GM21619 (cell line): Measurements from ENCODE around the gene ETFB.

ENCODE experiments used
- ATAC-seq: cut with Tn5 transposase; IDR thresholded peaks from one replicate; pipeline ENCODE4 v1.9.1; 2021; ENCODE audit not compliant: unreplicated experiment

ETFB gene

GRCh38 chr19:51372649-51373504 is 6.7 kb upstream of the ETFB start, which contains the start of gene NKG7:
Gene NKG7, minus strand, starts transcription at chr19:51372654. Its CDS starts 119 bp downstream, at chr19:51372535.
- no peak for ATAC-seq

GRCh38 chr19:51372021-51372648 is 5.9 kb upstream of the ETFB start:
- no peak for ATAC-seq

DNA sequence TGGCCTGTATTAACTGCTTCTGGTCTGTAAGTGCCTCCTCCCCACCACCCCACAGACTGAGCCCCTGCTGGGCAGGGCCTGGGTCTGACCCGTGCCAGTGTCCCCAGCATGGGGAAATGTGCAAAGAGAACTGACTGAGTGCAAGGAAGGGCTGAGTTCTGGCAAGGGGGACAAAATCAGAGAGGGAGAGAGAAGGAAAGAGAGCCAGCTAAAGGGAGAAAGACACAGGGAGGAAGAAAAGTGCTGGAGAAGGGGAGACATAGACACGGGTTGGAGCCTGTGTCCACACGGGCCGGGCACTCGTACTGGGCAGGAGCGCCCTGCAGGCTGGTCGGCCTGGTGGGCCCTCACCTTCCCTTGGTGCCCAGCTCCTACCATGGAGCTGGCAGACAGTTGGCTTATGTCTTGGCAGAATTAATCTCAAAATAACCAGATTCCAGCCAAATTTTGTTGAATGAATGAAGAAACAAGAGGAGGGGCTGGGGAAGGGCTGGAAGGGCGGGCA is 5.0 kb upstream of the ETFB start:
- no peak for ATAC-seq

DNA sequence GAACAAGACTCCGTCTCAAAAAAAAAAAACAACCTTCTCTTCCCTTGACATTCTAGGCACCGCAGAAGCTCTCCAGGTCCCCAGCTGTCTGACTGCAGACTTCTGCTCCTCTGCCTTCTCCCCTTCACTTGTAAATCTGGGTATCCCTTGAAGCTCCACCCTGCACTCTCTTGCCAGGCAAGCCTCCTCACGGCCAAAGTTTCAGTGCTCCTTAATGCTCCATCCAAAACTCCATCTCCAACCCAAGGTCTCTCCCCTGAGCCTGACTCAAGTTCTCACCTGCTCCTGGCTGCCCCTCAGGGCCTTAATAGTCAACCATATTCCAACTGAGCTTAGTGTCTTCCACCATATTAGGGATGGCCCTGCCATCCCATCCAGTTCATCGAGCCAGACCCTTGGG is 4.0 kb upstream of the ETFB start:
- ATAC-seq = no peak

- ATAC-seq = no peak
These were observed 2.4 kb upstream of the ETFB start, which contains the start of gene CLDND2 for GRCh38 chr19:51368366-51369282. Gene CLDND2, minus strand, starts transcription at chr19:51369003. Its CDS starts 426 bp downstream, at chr19:51368577.

DNA sequence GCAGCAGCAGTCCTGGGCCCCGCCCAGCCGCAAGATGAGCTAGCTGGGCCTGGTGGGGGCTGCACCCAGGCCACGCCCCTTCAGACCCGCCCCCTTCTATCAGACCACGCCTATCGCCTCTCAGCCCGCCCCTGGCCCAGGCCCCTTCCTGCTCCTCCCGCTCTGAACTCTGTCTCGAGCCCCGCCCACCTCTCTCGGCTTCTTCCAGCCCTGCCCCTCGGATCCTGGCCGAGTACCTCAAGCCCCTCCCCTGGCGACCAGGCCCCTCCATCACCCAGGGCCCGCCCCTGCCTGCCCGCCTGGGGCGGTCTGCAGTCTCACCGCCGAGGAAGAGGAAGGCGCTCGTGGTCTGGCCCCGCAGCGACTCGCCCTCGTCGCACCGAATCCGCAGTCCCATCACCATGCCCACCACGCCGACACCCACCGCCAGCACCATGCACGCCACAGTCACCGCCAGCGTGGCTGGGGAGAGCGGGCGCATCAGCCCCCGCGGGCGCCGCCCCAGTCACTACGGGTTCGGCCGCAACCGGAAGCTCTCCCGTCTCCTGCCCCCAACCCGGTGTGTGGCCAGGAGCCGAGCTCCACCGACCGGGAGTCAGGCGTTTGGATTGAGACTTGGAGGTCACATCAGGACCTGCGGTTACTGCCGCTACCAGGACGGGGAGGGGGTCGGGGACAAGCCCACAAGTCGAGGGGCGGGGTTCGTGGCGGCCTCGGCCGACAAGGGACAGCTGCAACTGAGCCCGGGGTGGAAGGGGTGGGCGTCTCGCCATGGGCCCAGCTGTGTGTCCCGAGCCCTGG is 1.6 kb upstream of the ETFB start:
- peak; percentile 62 for ATAC-seq

DNA sequence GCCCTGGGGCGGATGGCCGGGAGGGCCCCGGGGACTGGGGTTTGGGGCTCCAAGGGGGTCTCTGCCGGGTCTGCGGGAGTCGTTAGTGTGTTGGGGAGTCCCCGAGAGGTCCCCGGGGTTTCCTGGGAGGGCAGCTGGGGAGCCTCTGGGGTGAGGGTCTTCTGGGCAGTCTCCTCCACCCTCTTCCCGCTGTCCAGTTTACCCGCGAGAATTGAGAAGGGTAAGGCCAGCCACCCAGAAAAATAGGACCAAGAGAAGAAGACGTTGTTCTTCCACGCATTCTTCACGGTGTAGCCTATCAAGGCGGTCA is 1.0 kb upstream of the ETFB start:
- no peak for ATAC-seq

- ATAC-seq = peak; percentile 43
These were observed 434 bp upstream of the ETFB start for GRCh38 chr19:51366389-51367254.

DNA sequence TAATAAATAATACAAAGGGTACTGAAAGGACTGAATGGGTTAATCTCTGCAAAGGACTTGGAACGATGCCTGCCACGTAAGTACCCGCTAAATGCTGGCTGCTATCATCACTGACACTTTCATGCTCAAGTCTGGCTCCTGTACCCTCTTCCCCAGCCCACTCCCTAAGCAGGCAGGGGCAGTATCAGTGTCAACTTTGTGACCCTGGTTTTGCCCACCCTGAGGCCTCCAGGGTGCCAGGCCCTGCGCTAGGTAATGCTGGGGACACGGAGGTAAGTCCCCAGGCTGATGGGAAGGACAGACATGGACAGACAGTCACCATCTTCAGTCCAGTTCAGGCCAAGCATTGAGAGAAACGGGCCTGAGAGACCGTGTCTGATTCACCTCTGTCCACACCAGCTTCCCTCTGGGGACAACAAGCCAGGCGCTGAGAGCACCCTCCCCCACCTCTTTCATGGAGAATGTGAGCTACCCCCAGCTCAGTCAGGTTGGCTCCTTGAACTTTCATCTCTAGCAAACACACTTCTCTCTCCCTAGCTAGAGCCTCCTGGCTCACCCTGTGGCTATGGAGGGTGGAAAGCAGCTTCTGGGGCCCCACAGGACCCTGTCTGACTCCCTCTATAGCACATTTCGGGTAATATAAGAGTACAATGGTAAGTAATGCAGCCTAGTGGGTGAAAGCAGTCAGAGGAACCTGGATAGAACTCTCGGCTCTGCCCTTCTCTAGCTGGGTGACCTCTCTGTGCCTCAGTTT is 800 bp downstream of the ETFB start:
- ATAC-seq = no peak

DNA sequence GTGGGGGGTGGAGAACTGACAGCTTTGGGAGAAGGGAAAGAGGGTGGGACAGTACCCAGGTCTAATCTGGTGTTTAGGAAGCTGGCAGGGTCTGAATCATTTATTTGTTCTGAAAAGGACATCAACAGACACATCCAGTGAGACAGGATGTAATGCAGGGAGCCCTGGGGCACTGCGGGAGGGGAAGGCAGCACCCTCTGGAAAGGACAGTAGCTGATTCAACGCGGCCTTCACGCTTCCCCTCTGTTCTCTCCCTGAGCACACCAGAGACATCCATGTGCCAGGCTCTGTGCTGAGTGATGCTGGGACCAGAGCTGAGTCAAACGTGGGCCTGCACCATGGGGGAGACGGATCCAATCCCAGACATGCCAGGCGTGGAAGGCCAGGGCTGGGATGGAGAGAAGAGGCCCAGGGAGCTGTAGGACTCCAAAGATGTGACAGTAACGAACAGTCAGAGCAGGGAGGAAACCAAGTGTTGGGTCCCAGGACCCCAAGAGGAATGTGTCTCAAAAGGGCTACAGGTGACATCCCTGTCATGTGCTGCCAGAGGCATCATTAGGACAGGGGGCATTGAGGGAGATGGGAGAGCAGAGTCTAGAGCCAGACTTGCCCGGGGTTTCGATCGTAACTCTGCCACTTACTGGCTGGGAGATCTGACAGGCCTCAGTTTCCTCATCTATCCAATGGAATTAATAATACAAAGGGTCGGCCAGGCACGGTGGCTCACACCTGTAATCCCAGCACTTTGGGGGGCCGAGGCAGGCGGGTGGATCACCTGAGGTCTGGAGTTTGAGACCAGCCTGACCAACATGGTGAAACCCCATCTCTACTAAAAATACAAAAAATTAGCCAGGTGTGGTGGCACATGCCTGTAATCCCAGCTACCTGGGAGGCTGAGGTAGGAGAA is 1.7 kb downstream of the ETFB start:
- no peak for ATAC-seq

GRCh38 chr19:51361239-51361638 is 4.9 kb downstream of the ETFB start:
- ATAC-seq = no peak

DNA sequence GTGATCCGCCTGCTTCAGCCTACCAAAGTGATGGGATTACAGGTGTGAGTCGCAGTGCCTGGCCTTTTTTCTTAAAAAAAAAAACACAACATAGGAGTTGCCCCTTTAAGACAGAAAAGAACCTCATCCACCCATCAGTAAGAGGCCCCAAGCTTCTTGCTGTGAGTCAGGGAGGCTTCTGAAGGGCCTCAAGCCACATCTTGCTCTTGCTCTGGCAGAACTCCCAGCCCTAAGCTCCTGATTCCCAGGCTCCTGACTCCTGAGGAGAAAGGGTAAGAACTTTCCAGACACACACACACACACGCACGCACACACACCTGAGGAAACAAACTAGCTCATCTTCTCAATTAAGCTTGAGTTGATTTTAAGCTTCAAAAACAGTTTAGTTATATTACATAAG is 6.9 kb downstream of the ETFB start:
- no peak for ATAC-seq

- no peak for ATAC-seq
These were observed 8.2 kb downstream of the ETFB start for GRCh38 chr19:51357952-51358351.

GRCh38 chr19:51356159-51356801 is 9.9 kb downstream of the ETFB start:
- ATAC-seq = no peak

- no peak for ATAC-seq
These were observed 11.4 kb downstream of the ETFB start for GRCh38 chr19:51354742-51355148.

DNA sequence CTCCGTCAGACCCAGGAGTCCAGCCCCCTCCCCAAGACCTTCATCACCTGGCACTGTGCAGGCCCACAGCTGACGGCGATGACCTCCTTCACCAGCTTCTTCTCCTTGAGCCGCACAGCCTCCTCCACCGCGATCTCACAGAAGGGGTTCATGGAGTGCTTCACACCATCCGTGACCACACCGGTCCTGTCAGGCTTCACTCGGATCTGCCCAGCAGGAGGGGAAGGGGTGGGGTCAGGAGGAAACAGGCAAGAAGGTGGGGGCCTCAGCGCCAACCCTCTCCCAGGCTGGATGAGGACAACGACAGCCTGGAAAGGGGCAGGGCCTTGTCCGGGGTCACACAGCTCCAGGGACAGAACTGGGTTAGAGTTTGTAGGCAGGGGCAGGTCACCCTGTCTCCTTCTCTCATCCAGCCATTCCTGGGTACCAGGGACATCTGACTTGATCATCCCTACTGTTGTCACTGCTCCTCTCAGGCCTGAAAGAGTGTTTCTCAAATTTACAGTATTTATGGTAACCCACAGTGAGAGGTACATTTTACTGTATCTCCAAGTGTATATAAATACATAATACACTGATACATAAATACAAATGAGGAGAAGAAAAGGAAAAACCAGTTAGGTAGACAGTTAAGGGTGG is 12.0 kb downstream of the ETFB start:
- ATAC-seq = no peak
